T-helper 1 cell (primary cell): ENCODE data around the gene RAD51B.

Experiments used
- DNase-seq, 5 donors: peaks; one replicate each; pipeline ENCODE4 v3.0.0-alpha.2; 2012 to 2020

Gene RAD51B

GRCh38 chr14:68312884-68313610 lies 493.5 kb downstream of the RAD51B start:
- DNase-seq, result peak in 1 of 5 donors; percentile 45

DNA sequence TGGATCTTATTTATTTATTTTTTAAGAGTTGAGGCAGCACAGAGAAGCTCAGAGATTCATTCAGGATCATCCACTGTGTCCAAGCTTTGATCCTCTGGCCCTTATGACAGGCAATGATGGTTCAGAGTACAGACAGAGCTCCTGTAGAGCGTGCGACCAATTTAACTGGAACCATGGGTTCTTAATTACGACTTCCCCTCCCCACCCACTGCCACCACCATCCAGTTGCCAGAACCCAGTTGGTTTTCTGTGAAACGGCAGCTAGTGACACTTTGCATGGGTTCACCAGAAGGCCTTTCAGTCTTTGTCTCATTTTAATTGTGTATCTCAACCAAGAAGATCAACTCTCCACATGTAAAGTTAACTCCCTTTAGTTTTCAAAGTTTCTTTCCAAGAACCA lies 495.1 kb downstream of the RAD51B start:
- DNase-seq, result peak in 1 of 5 donors; percentile 10

DNA sequence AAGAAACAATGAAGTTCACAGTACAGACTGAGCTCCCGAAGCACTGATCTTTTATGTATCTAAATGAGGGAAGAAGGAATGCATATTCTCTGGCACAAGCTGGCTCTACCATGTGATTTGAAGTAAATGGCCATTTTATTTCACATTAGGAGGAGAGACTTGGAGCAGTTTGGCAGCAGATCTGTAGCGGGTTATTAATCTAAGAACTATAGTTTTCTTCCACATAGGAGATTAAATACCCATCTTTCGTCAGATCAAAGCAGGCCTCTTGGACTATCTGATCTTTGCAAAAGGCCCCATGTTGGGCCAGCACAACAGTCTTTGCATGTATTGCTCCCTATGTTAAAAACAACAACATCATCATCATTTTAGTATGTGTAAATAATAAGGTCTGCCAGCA lies 495.5 kb downstream of the RAD51B start:
- DNase-seq, result no peak

DNA sequence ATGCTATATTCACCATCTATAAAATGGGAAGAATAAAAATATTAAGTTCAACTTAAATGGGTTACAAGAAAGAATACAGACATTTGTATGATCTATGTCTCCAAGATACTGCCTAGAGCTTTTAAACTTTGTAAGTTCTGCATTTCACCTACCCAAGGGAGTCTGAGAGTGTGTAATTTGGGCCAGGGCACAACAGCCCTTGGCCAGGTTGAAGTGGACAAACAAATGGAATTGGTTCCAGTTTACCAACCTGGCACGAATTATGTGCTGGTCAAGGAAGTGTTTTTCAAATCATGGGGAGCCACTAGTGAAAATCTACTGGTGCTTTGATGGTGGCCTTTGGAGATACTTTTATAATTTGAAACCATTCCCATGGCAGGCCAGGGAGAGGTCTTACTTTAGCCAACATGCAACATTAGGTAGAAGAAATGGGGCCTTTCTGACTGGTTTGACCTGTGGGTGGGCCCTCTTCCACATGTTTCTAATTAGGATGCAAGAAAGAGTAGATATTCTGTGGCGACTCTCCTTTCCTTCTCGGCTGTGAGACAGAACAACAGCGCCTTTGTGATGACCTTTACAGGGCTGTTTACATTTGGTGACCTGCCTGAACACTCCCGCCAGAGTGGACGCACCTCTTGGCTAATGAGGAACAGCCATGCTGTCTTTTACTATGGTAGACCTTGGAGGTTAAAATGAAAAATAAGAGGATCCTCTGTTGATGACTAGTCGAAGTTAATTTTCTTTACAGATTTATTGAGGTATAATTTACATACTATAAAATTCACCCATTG lies 496.7 kb downstream of the RAD51B start:
- DNase-seq, result no peak

GRCh38 chr14:68317239-68317638 lies 497.7 kb downstream of the RAD51B start:
- no peak for DNase-seq

DNA sequence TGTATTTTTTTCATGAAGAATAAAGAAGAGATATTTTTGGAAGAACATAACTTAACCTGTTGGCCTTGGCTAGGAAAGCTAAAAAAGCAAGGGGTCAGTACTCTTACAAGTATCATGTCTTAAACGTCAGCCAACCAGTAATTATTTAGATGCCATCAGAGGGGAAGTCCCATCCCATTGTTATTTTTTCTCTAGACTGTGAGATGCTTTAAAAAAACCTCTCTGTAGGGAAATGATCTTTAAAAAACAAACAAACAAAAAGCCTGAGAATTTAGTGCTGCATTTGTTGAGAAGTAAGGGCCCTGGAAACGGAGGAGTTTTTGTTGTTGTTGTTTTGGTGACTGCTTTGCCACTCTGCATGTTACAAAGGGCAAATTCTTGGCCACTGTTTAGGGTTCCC lies 499.2 kb downstream of the RAD51B start:
- DNase-seq, result no peak

DNA sequence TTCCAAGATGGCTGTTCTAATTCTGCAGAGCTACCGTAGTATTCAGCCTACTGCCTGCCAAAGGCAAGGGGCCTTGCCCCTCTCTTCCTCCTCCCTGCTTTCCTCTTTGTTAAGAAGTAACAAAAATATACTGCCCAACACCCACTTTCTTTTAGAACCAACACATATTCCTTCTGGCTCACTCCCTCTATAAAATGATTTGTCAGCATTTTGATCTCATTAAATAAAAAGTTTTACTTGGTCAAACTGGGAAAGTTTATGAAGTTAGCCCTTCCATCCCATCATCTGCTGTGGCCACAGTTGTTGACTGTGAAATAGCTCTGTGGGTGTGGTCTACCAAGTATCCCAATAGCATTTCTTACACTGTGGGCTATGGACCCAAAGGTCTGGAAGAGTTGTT lies 500.9 kb downstream of the RAD51B start:
- no peak for DNase-seq

DNA sequence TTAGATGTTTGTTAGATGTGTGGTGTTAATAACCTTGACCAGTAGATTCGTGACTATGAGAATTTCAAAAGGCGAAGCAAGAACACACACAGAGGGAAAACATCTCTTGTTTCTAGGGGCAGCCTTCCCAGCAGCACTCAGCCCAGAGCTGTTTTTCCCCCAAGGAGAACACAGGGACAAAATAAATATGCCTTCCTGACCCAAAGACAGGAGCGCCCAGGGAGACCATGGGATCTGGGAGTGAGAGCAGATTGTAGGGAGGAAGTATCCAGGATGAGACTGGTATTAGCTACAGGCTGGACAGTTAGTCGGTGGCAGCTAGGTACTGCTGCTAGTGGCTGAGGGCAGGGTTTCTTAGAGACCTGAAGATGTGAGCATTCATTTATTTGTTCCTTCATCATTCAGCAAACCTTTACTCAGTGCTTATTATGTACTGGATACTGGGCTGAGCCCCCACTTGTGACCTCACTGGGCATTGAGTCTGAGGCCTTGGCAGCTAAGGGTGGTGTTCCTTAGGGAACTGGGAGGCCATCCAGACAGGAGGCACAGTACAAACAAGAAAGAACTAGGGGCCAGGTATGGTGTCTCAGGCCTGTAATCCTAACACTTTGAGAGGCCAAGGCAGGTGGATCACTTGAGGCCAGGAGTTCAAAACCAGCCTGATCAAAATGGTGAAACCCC lies 503.5 kb downstream of the RAD51B start:
- no peak for DNase-seq

DNA sequence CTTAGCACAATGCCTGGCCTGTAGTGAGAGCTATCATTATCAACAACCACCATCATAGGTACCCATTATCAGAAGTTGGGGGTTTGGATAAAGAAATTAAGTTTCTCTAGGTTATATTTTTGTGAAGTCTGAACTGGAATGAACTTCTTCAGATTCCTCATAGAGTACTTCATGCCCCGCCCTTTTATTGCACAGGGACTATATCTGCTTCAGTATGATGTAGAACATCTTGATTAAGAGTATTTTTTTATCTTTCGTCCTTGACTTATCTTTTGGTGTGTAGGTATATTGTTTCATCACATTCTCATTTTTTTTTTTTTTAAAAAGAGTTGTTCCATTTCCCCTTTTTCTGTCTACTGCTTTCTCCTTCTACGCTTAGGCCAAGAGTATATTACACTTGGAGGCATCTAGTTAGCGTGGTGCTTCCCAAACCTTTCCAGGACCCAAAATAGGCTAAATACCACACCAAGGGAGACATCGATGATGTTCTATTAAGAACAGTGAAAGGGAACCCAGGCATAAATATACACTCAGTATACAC lies 505.8 kb downstream of the RAD51B start:
- DNase-seq, result no peak

GRCh38 chr14:68327231-68327630 lies 507.7 kb downstream of the RAD51B start:
- DNase-seq, result no peak

GRCh38 chr14:68328509-68328908 lies 508.9 kb downstream of the RAD51B start:
- DNase-seq, result no peak

DNA sequence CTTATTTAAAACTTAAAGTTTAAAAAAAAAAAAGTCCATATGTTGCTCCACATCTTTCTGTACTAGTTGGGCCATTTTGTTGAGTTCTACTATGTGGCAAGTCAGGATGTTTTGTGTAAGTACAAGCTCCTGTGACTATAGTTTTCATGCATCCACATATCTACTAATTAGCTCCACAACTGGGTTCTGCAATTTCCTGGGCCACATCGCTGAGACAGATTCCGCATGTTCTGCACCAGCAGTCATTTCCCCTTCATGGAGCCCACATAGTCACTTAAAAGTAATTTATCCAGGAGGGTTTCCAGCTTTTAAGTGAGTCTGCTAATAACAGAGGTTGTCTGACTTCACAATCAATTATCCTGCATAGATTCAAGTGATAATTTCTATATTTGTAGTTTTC lies 511.8 kb downstream of the RAD51B start:
- no peak for DNase-seq

GRCh38 chr14:68331991-68332390 lies 512.4 kb downstream of the RAD51B start:
- no peak for DNase-seq

- DNase-seq, result no peak
These were observed 513.7 kb downstream of the RAD51B start for GRCh38 chr14:68333262-68333661.

DNA sequence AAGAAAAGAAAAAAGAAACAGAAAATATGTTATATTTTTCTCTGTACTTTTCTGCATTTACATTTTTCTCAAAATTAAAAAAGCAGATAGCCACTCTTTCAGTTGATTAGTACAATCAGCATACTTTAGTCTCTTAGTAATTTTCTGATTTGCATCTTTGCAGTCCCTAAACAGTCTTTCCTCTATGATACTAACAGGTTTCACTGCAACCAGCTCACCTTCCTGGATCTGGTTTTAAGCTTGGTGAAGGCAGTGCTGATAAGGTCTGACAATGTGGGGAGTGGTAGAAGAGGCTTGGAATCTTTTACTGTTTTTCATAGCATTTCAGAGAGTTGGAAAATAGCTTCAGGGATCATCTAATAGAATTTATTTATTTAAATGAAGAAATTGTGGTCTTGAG lies 515.7 kb downstream of the RAD51B start:
- DNase-seq, result no peak

DNA sequence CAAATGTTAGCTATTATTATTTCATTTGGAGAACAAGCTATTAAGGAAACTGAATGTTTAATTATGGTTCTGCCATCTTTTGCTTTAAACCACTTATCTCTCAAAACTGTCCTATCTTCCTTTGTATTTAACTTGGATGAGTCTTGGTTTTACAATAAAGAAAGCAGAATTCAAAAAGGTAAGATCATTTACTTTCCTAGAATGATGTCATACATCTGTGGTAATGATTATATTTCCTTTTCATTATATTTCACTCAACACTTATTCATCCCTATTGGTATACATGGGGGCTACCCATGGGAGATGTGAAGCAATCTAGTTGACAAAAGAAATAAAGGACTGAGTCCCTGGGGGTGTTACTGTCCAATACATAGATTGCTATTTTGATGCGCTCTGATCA lies 516.6 kb downstream of the RAD51B start:
- DNase-seq, result no peak

DNA sequence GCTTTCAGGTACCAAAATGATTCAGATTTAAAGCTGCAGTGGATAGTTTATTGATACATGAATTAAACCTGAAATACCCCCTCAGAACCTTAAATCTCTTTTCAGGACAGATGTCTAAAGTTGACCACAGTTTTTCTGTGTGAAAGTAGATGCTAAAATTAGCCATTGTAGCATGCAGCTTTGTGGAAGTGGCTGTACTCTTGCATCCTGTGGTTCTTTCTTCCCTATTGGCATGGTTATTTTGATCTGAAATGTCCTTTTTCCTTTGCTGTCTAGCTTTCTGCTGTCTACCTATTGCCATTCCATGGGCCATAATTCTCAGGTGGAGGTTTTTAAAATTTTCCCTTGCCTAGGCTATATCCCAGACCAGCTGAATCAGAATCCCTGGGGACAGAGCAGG lies 517.7 kb downstream of the RAD51B start:
- DNase-seq, result no peak

- DNase-seq, result no peak
These were observed 520.7 kb downstream of the RAD51B start for GRCh38 chr14:68340262-68340661.

DNA sequence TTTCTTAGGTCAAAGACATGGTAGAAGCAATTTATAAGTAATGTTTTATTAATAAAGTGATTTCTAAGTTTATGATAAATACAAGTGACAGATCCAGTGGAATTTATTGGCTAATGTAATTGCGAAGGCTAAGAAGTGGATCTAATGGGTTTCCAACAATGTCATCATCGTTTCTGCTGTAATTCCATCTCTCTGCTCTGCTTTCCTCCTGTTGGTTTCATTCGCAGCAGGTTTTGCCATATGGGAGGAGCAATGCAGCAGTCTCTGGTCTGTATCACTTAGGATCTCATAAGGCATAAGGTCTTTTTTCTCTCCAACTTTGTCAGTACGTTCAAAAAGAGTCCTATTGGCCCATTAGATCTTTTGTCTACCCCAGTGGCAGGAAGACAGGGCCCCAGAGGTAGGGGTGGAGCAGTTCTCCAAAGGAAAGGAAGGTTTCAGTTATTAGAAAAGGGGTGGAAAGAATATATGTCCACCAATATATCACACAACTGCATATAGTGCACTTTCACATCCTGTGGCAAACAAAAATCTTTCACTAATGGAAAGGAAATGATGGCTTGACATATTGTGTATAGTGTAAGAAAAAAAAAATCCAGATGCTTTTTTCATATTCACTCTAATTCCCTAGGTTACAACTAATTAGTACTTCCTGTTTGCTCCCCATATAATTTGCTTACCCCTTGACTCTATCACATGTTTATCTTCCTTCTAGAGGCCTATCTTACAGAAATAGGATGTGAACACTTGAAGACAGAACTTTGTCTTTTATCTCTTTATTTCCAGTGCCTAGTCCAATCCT lies 522.0 kb downstream of the RAD51B start:
- DNase-seq, result peak in 1 of 5 donors; percentile 6

- no peak for DNase-seq
These were observed 522.7 kb downstream of the RAD51B start for GRCh38 chr14:68342216-68342763.

DNA sequence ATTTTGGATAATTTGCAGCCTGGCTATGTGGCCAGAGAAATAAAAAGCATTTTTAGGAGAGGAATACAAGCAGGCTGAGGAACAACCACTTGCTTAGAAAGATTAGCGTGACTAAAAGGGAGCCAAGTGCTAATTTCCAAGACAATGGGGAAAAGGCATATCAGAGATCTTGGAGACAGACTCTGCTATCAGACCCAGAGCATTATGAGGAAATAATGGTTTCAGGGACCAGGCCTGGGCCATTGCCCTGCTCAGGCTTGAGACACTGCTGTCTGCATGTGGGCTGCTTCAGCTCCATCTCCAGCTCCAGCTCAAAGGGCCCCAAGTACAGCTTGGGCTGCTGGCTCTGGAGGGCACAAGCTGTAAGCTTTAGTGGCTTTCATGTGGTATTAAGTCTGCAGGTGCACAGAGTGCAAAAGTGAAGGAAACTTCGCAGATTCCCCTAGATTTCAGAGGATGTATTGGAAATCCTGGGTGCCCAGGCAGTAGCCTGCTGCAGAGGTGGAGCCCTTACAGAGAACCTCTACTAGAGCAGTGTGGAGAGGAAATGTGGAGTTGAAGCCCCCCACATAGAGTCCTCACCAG lies 524.0 kb downstream of the RAD51B start:
- DNase-seq, result no peak

DNA sequence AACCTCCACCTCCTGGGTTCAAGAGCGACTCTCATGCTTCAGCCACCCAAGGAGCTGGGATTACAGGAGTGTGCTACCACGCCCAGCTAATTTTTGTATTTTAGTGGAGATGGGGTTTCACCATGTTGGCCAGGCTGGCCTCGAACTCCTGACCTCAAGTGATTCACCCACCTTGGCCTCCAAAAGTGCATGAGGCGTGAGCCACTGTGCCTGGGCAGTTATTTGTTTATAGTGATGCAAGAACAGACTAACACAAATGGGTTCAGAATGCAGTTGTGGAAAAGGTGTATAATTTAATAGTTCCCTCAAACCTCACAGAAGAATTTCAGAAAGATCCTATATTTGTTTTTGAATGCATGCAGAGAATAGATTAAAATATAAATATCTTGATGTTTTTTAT lies 526.2 kb downstream of the RAD51B start:
- no peak for DNase-seq
